NCI-H748 (cell line): ENCODE measurements around the gene CLASP1.
A peak's percentile ranks its signal among the peaks of the same experiment; 100 is the strongest.
"Not testable (repeated sequence)": the region's sequence is repeated elsewhere in the genome, so short reads cannot be mapped to it uniquely, and the experiment has no call there.

Experiments
- DNase-seq: peaks from one replicate; lab custom pipeline; 2025; ENCODE audit not compliant: unreplicated experiment; lab: John Stamatoyannopoulos, UW

CLASP1 gene

GRCh38 chr2:121377646-121378045, 271.6 kb downstream of the CLASP1 start:
- no peak for DNase-seq

DNA sequence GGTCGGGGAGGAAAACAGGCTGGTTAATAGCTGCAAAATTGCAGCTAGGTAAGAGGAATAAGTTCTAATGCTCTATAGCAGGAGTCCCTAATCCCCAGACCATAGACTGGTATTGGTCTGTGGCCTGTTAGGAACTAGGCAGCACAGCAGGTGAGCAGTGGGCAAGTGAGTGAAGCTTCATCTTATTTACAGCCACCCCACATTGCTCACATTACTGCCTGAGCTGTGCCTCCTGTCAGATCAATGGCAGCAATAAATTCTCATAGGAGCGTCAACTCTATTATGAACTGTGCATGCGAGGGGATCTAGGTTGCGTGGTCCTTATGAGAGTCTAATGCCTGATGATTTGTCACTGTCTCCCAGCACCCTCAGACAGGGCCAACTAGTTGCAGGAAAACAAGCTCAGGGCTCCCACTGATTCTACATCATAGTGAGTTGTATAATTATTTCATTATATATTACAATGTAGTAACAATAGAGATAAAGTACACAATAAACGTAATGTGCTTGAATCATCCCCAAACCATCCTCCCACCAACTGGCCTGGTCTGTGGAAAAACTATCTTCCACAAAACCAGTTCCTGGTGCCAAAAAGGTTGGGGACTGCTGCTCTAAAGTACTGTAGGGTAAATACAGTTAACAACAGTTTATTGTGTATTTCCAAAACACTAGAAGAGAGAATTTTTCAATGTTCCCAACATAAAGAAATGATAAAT, 272.6 kb downstream of the CLASP1 start:
- no peak for DNase-seq

DNA sequence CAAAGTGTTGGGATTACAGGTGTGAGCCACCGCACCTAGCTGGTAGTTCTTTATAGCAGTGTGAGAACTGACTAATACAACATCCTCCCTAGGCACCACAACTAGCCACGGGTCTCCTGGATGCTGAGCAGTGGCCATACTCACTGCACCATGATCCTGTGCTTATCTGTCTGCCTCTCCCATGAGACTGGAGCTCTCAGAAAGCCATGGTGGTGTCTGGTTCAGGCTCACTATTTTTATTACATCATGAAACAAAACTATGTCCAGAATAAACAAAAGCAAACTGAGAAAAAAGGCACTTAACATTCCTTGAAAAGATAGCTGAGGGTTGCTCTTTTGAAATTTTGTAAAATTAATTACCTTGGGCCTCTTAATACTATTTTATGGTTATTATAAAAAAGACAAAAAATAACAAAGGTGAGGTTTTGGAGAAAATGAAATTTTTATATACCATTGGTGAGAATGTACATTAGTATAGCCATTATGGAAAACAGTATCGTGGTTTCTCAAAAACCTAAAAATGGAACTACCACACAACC, 273.6 kb downstream of the CLASP1 start:
- no peak for DNase-seq

DNA sequence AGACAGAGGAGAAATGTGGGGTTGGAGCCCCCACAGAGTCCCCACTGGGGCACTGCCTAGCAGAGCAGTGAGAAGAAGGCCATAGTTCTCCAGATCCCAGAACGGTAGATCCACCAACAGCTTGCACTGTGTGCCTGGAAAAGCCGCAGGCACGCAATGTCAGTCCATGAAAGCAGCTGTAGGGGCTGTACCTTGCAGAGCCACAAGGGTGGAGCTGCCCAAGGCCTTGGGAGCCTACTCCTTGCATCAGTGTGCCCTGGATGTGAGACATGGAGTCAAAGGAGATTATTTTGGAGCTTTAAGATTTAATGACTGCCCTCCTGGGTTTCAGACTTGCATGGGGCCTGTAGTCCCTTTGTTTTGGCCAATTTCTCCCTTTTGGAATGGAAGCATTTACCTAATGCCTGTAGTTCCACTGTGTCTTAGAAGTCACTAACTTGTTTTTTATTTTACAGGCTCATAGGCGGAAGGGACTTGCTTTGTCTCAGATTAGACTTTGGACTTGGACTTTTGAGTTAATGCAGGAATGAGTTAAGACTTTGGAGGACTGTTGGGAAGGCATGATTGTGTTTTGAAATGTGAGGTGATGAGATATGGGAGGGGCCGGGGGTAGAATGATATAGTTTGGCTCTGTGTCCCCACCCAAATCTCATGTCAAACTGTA, 274.7 kb downstream of the CLASP1 start:
- not testable (repeated sequence) for DNase-seq

GRCh38 chr2:121372721-121373353, 276.4 kb downstream of the CLASP1 start:
- DNase-seq: no peak

- DNase-seq: no peak
These were observed 277.2 kb downstream of the CLASP1 start for GRCh38 chr2:121372082-121372481.

GRCh38 chr2:121368836-121369235, 280.4 kb downstream of the CLASP1 start:
- no peak for DNase-seq

DNA sequence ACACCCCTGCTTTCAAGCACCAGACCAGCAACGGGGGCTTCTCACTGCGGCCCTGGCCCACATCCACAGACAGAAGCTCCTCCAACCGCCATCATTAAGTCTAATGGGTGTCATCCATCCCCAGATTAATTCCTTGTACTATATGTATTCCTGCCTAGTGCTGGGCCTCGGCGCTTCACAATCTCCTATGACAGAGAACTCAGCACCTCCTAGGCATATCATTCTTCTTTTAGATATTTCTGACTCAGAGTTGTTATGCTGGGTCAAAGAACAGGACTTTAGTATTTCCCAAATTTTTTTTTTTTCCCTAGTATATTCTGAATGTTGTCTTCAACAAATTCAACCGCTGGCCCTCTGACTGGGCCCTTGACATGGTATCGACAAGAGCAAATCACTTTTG, 281.1 kb downstream of the CLASP1 start:
- no peak for DNase-seq

- DNase-seq: no peak
These were observed 281.9 kb downstream of the CLASP1 start for GRCh38 chr2:121367246-121367900.

DNA sequence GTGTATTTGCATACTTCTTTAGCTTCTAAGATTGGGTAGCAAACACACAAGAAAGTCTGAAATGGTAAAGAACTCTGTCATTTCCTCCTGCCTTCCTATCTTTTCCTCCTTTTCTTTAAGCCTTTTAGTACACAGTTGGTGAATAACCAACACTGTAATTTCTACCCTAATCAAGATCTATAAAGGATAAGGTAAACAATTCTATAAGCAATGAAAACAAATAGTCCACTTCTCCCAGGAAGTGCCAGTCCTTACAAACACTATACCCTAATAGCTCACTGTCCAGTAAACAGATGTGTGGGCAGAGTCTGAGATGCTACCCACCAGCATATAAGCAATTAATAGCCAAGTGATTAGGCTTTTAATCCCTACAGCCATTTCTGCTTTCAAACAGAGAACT, 283.2 kb downstream of the CLASP1 start:
- DNase-seq: no peak

DNA sequence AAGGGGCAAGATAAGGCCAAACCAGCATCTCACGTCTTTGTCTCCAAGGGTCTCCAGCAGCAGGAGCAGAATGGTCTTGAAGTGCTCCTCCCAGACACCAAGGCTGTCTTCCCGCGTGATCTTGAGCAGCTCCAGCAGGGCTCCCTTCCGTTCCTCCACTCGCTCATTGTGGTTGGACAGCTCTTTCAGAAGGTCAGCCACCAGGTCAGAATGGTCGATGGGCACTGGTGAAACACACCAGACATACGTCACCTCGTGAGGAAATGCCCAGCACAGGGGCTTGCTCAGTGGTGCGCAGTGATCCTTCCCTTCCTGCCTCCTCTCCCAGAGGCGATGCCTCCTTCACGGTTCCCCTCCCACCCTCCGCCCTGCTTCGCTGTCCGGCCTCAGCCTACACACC, 284.2 kb downstream of the CLASP1 start:
- DNase-seq: no peak

- DNase-seq: no peak
These were observed 285.4 kb downstream of the CLASP1 start for GRCh38 chr2:121363632-121364420.

DNA sequence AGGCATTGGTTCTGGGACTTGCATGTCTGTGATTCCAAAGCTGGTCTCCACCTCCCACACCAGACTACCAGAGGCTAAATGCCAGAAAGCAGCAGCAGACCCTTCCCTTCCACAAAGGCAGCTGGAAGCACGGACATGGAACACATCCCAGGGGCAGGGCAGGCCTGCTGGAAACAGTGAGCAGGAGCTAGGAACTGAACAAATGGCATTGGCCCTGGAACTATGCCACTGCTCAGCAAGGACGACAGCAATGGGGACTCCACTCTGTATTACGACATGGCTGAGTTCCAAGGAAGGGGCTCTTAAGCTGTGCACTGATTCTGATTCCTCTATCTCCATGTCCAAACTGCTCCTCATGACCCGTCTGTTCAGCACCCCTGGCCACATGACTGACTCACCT, 286.5 kb downstream of the CLASP1 start:
- DNase-seq: no peak

GRCh38 chr2:121362226-121362625, 287.0 kb downstream of the CLASP1 start:
- DNase-seq: no peak

DNA sequence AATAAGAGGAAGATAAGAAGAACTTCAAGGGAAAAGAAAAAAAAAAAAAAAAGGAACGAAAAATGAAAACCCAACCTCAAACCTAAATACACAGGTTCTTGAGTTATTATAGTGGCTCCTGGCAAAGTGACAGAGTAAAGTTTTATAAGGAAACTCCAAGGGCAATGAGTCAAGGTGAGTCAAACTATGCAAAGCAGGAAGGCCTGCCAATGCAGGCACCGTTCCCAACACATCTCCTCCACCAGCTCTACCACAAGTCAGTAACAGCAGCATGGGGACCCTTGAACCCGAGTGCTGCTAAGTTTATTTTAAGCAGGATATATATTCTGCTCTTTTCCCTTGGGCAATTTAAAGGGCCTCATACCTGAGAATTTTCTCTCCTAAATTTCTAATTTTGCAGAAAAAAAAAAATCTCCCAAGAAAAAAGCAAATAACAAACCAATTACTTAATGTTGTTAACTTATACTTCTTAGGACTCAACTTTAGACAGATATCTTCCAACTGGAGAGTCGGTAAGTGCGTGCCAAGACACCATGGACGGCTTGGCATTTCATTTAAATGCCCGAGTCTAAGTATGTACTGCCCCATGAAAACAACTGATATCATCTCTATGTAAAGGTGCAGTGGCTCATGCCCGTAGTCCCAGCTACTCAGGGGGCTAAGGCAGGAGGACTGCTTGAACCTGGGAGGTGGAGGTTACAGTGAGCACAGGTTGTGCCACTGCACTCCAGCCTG, 288.5 kb downstream of the CLASP1 start:
- DNase-seq: no peak

GRCh38 chr2:121359716-121360565, 289.3 kb downstream of the CLASP1 start:
- no peak for DNase-seq

- no peak for DNase-seq
These were observed 290.1 kb downstream of the CLASP1 start for GRCh38 chr2:121359170-121359569.

- no peak for DNase-seq
These were observed 291.0 kb downstream of the CLASP1 start for GRCh38 chr2:121358291-121358690.

DNA sequence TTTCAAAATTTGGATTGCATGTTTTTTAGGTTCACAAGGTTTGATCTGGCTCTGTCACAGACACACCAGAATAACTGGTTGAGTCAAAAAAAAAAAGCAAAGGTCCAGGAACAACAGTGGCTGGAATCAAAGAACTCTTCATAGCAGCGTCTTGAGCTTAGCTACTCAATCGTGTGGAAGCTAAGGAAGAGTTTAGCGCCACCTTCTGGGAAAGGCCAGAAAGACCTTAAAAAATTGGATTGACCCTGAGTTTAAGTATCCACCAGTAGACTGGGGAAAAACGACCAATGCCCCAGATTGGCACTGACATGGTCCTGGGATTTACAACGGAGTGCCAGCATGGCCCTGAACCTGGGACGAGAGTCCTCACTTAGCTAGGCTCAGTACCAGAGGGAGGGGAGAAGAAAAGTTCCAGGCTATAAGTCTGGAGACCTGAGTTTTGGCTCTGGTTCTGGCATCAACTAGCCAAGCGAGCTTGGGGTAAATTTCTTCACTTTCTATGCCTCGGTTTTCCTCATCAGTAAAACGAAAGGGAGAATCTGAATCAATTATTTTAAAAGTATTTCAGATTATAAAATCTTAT, 293.1 kb downstream of the CLASP1 start:
- peak; percentile 62 for DNase-seq
